ENCODE measurements around the gene OSBPL6. TPM values are rescaled to one million over a fixed set of nuclear protein-coding genes. Genes with fewer than 3 reads are reported as not detected.

The OSBPL6 gene
- polyA plus RNA-seq, 1 donor from 2014 or later: 12.8 TPM

DNA sequence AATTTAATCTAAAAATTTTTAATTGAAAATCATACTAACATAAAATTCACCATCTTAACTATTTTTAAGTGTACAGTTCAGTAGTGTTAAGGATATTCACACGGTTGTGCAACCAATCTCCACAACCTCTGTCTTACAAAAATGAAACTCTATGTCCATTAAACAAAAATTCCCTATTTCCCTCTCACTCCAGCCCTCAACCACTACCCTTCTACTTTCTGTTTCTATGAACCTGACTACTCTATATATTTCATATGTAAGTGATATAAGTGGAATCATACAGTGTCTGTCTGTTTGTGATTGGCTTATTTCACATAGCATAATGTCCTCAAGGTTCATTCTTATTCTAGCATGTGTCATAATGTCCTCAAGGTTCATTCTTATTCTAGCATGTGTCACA, 34.3 kb upstream of the OSBPL6 start:
- no peak for TF ChIP-seq RAD21 (conservative IDR thresholded peaks at IDR 0.05)
- TF ChIP-seq EP300 (conservative IDR thresholded peaks at IDR 0.05; ENCODE audit: poor library complexity, severe bottlenecking): no peak
- TF ChIP-seq MXI1 (conservative IDR thresholded peaks at IDR 0.05; ENCODE audit: poor library complexity, severe bottlenecking): no peak
- TF ChIP-seq POLR2AphosphoS5 (IDR thresholded peaks at IDR 0.05): no peak
- TF ChIP-seq EZH2 (IDR thresholded peaks at IDR 0.05; ENCODE audit: borderline replicate concordance, insufficient read depth, low read length, poor library complexity, severe bottlenecking): no peak
- TF ChIP-seq, protein P1, sequence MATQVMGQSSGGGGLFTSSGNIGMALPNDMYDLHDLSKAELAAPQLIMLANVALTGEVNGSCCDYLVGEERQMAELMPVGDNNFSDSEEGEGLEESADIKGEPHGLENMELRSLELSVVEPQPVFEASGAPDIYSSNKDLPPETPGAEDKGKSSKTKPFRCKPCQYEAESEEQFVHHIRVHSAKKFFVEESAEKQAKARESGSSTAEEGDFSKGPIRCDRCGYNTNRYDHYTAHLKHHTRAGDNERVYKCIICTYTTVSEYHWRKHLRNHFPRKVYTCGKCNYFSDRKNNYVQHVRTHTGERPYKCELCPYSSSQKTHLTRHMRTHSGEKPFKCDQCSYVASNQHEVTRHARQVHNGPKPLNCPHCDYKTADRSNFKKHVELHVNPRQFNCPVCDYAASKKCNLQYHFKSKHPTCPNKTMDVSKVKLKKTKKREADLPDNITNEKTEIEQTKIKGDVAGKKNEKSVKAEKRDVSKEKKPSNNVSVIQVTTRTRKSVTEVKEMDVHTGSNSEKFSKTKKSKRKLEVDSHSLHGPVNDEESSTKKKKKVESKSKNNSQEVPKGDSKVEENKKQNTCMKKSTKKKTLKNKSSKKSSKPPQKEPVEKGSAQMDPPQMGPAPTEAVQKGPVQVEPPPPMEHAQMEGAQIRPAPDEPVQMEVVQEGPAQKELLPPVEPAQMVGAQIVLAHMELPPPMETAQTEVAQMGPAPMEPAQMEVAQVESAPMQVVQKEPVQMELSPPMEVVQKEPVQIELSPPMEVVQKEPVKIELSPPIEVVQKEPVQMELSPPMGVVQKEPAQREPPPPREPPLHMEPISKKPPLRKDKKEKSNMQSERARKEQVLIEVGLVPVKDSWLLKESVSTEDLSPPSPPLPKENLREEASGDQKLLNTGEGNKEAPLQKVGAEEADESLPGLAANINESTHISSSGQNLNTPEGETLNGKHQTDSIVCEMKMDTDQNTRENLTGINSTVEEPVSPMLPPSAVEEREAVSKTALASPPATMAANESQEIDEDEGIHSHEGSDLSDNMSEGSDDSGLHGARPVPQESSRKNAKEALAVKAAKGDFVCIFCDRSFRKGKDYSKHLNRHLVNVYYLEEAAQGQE (IDR thresholded peaks at IDR 0.05; ENCODE audit: borderline replicate concordance): no peak
- Histone ChIP-seq H3F3A (ENCODE audit: insufficient read depth, low read length, poor library complexity, severe bottlenecking) (no peaks in the 10 kb centered on the region), H3K4me2 (ENCODE audit: low read length) (no peak overlapping the region), H3K36me3 (ENCODE audit: insufficient read depth, low read length) (no peaks in the 10 kb centered on the region), H3K27me3 (ENCODE audit: insufficient read depth, low read depth, low read length) (no peaks in the 10 kb centered on the region), H2AFZ (ENCODE audit: low read depth, low read length) (no peak overlapping the region), H3K4me3 (ENCODE audit: low read length) (no peak overlapping the region), H3K9me3 (ENCODE audit: low read length) (no peaks in the 10 kb centered on the region), H3K9me2 (ENCODE audit: insufficient read depth, low read length) (no peaks in the 10 kb centered on the region), H3K79me2 (replicated peaks; ENCODE audit: insufficient read depth, low read length) (no peaks in the 10 kb centered on the region), H3K27ac (ENCODE audit: low read length) (no peak overlapping the region), H3K9ac (ENCODE audit: low read length) (no peak overlapping the region), H4K20me1 (ENCODE audit: insufficient read depth) (no peaks in the 10 kb centered on the region)

DNA sequence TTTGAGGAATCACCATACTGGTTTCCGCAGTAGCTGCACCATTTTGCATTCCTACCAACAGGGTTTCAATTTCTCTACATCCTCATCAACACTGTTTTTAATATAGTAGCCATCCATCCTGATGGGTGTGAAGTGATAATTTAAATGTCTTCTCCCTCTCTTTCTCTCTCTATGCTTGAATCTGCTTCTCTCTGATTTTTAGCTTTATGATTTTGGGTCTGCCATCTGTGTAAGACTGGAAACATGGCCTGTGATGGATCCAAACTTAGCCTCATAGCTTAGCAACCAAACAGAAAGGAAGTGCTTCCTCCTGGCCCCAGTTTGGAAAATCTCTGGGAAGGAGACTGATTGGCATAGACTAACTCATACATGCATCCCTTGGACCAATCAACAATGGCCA, 33.7 kb upstream of the OSBPL6 start:
- H2AFZ ChIP-seq (ENCODE audit: low read depth, low read length): no peak overlapping the region
- no peaks in the 10 kb centered on the region for H3K36me3 ChIP-seq (ENCODE audit: insufficient read depth, low read length)
- no peaks in the 10 kb centered on the region for H4K20me1 ChIP-seq (ENCODE audit: insufficient read depth)
- H3K27me3 ChIP-seq (ENCODE audit: insufficient read depth, low read depth, low read length): no peaks in the 10 kb centered on the region
- no peak overlapping the region for H3K4me3 ChIP-seq (ENCODE audit: low read length)
- H3K9ac ChIP-seq (ENCODE audit: low read length): no peak overlapping the region
- H3K9me2 ChIP-seq (ENCODE audit: insufficient read depth, low read length): no peaks in the 10 kb centered on the region
- H3K79me2 ChIP-seq (replicated peaks; ENCODE audit: insufficient read depth, low read length): no peaks in the 10 kb centered on the region
- no peak overlapping the region for H3K4me2 ChIP-seq (ENCODE audit: low read length)
- H3F3A ChIP-seq (ENCODE audit: insufficient read depth, low read length, poor library complexity, severe bottlenecking): no peaks in the 10 kb centered on the region
- no peak overlapping the region for H3K27ac ChIP-seq (ENCODE audit: low read length)
- TF ChIP-seq MXI1 (conservative IDR thresholded peaks at IDR 0.05; ENCODE audit: poor library complexity, severe bottlenecking) (no peak), EZH2 (IDR thresholded peaks at IDR 0.05; ENCODE audit: borderline replicate concordance, insufficient read depth, low read length, poor library complexity, severe bottlenecking) (no peak), SMC3 (conservative IDR thresholded peaks at IDR 0.05; ENCODE audit: poor library complexity) (no peak), POLR2AphosphoS5 (IDR thresholded peaks at IDR 0.05) (no peak)
- no peaks in the 10 kb centered on the region for H3K9me3 ChIP-seq (ENCODE audit: low read length)

DNA sequence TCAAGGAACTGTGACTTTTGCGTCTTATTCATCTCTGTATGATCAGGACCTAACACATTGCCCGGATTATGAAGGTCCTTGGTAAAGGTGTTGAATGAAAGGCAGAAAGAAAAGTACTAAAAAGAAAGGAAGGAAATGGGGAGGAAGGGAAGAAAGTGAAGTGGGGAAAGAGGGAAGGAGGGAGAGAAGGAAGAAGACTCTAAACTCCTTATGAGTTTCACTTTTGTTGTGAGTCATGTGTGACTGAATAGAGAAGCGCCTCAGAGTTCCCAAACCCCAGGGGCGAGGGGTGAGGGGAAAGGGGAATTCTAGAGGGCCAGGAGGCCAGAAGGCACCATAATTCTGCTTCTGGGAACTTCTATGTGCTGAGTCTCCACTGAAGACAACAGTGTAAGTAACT, 30.9 kb upstream of the OSBPL6 start:
- no peak overlapping the region for H3K9ac ChIP-seq (ENCODE audit: low read length)
- no peak overlapping the region for H3K4me2 ChIP-seq (ENCODE audit: low read length)
- H4K20me1 ChIP-seq (ENCODE audit: insufficient read depth): no peaks in the 10 kb centered on the region
- no peaks in the 10 kb centered on the region for H3K9me2 ChIP-seq (ENCODE audit: insufficient read depth, low read length)
- H3K4me3 ChIP-seq (ENCODE audit: low read length): no peak overlapping the region
- H3F3A ChIP-seq (ENCODE audit: insufficient read depth, low read length, poor library complexity, severe bottlenecking): no peaks in the 10 kb centered on the region
- no peak overlapping the region for H2AFZ ChIP-seq (ENCODE audit: low read depth, low read length)
- TF ChIP-seq, protein P2, sequence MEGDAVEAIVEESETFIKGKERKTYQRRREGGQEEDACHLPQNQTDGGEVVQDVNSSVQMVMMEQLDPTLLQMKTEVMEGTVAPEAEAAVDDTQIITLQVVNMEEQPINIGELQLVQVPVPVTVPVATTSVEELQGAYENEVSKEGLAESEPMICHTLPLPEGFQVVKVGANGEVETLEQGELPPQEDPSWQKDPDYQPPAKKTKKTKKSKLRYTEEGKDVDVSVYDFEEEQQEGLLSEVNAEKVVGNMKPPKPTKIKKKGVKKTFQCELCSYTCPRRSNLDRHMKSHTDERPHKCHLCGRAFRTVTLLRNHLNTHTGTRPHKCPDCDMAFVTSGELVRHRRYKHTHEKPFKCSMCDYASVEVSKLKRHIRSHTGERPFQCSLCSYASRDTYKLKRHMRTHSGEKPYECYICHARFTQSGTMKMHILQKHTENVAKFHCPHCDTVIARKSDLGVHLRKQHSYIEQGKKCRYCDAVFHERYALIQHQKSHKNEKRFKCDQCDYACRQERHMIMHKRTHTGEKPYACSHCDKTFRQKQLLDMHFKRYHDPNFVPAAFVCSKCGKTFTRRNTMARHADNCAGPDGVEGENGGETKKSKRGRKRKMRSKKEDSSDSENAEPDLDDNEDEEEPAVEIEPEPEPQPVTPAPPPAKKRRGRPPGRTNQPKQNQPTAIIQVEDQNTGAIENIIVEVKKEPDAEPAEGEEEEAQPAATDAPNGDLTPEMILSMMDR (IDR thresholded peaks at IDR 0.05; ENCODE audit: poor library complexity, severe bottlenecking): no peak
- TF ChIP-seq MXI1 (conservative IDR thresholded peaks at IDR 0.05; ENCODE audit: poor library complexity, severe bottlenecking): no peak
- no peak for TF ChIP-seq POLR2AphosphoS5 (IDR thresholded peaks at IDR 0.05)
- TF ChIP-seq TAF1 (IDR thresholded peaks at IDR 0.05; ENCODE audit: low read depth): no peak
- TF ChIP-seq RAD21 (conservative IDR thresholded peaks at IDR 0.05): no peak
- no peaks in the 10 kb centered on the region for H3K27me3 ChIP-seq (ENCODE audit: insufficient read depth, low read depth, low read length)
- H3K36me3 ChIP-seq (ENCODE audit: insufficient read depth, low read length): no peaks in the 10 kb centered on the region
- H3K9me3 ChIP-seq (ENCODE audit: low read length): no peaks in the 10 kb centered on the region
- no peaks in the 10 kb centered on the region for H3K79me2 ChIP-seq (replicated peaks; ENCODE audit: insufficient read depth, low read length)
- no peak overlapping the region for H3K27ac ChIP-seq (ENCODE audit: low read length)
